Natural killer cell treated with Interleukin-12 subunit alpha and Interleukin-12 subunit beta and Interleukin-15 and Interleukin-18, amount 100 ng/mL, for 72 hours (primary cell): ENCODE results near the gene DNAJC13. TPM values are rescaled to one million over a fixed set of nuclear protein-coding genes. Genes with fewer than 3 reads are reported as not detected.

Experiments
- ATAC-seq, 2 donors: fragments of 150-1000 bp; cut with Tn5 transposase in 1 of 2; sonication (Bioruptor Pico), chemical (Tn5 transposase) in 1 of 2; 2 replicates each; pipeline ENCODE4 v1.10.0; 2021
- DNase-seq: peaks from one replicate; pipeline ENCODE4 v3.0.0; 2022; ENCODE audit warnings: low spot score
- H3K27ac Mint-ChIP-seq, 2 donors: 1 replicate in 1 of 2; 2 replicates in 1 of 2; pipeline ENCODE4 v1.8.0; 2022; ENCODE audit warnings: mixed read lengths in 2 of 2, mild to moderate bottlenecking in 1 of 2, moderate library complexity in 1 of 2
- H3K27me3 Mint-ChIP-seq, 2 donors: 1 replicate in 1 of 2; 2 replicates in 1 of 2; pipeline ENCODE4 v1.8.0; 2022; ENCODE audit warnings: mixed read lengths in 2 of 2
- H3K36me3 Mint-ChIP-seq: one replicate; pipeline ENCODE4 v1.8.0; 2022; ENCODE audit warnings: mixed read lengths
- H3K4me1 Mint-ChIP-seq, 2 donors: 1 replicate in 1 of 2; 2 replicates in 1 of 2; pipeline ENCODE4 v1.8.0; 2022; ENCODE audit warnings: low read depth in 2 of 2, mixed read lengths in 2 of 2, mild to moderate bottlenecking in 1 of 2
- H3K4me3 Mint-ChIP-seq: one replicate; pipeline ENCODE4 v1.8.0; 2022; ENCODE audit warnings: mixed read lengths
- H3K9me3 Mint-ChIP-seq: 2 replicates; pipeline ENCODE4 v1.8.0; 2022; ENCODE audit warnings: mixed read lengths
- total RNA-seq, 2 donors: library from RNA; stranded (reverse); gene quantifications; one replicate each; pipeline ENCODE4 v1.2.3, GENCODE V29; 2022

The DNAJC13 gene
- total RNA-seq, 2 donors from 2014 or later: 36.0 to 44.1 TPM

GRCh38 chr3:132457286-132457685 lies 40.0 kb downstream of the DNAJC13 start:
- ATAC-seq (no peak), DNase-seq (no peak)
- H3K27me3 Mint-ChIP-seq: no peaks in the 10 kb centered on the region
- H3K27ac Mint-ChIP-seq: peak overlapping the region in 1 of 2 donors; percentile 13
- H3K4me3 Mint-ChIP-seq: no peak overlapping the region
- H3K4me1 Mint-ChIP-seq: no peaks in the 10 kb centered on the region
- no peaks in the 10 kb centered on the region for H3K9me3 Mint-ChIP-seq
- peaks cover 27% of the 10 kb centered on the region for H3K36me3 Mint-ChIP-seq

- Mint-ChIP-seq H3K36me3 (peaks cover 27% of the 10 kb centered on the region), H3K4me1 (no peaks in the 10 kb centered on the region), H3K9me3 (no peaks in the 10 kb centered on the region), H3K4me3 (no peak overlapping the region), H3K27ac (no peak overlapping the region), H3K27me3 (no peaks in the 10 kb centered on the region)
- ATAC-seq (no peak), DNase-seq (no peak)
Observed at GRCh38 chr3:132459551-132459950, 42.2 kb downstream of the DNAJC13 start.

DNA sequence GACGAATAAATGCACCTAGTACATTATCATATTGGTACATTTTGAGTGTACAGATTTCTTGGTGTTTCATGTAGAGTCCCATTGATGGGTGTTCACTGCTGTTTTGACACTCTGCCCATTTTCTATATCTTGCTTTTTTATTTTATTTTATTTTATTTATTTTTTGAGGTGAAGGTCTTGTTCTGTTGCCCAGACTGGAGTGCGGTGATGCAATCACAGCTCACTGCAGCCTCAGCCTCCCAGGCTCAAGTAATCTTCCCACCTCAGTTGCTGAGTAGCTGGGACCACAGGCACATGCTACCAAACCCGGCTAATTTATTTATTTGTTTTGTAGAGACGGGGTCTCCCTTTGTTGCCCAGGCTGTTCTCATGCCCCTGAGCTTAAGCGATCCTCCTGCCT lies 44.2 kb downstream of the DNAJC13 start:
- Mint-ChIP-seq H3K36me3 (peaks cover 14% of the 10 kb centered on the region), H3K27ac (no peak overlapping the region), H3K4me1 (no peaks in the 10 kb centered on the region), H3K4me3 (no peak overlapping the region), H3K9me3 (no peaks in the 10 kb centered on the region), H3K27me3 (no peaks in the 10 kb centered on the region)
- no peak for ATAC-seq
- no peak for DNase-seq

- no peak for ATAC-seq
- Mint-ChIP-seq H3K36me3 (peaks cover 7% of the 10 kb centered on the region), H3K27ac (no peak overlapping the region), H3K4me1 (no peaks in the 10 kb centered on the region), H3K4me3 (no peak overlapping the region), H3K27me3 (no peaks in the 10 kb centered on the region), H3K9me3 (no peaks in the 10 kb centered on the region)
- no peak for DNase-seq
Observed at GRCh38 chr3:132464066-132464465, 46.8 kb downstream of the DNAJC13 start.

DNA sequence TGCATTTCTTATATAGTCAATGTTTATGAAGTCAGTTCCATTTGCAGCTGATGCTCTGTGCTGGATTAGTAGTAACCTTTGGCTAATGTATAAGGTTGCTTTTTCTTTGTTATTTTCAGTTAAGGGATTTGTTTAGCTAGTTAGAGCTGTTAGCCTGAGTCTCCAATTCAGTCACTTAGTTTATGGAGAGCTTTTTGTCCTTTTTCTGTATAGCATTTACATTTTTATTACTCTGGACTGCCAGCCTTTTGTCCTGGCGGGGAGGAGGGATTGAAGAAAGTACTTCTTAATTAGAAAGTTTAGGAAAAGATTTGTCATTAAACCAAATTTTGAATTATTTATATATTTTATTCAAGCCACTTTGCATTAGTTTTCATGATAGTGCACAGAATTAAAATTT lies 52.0 kb downstream of the DNAJC13 start:
- Mint-ChIP-seq H3K27me3 (no peaks in the 10 kb centered on the region), H3K27ac (no peak overlapping the region)
- ATAC-seq: no peak

DNA sequence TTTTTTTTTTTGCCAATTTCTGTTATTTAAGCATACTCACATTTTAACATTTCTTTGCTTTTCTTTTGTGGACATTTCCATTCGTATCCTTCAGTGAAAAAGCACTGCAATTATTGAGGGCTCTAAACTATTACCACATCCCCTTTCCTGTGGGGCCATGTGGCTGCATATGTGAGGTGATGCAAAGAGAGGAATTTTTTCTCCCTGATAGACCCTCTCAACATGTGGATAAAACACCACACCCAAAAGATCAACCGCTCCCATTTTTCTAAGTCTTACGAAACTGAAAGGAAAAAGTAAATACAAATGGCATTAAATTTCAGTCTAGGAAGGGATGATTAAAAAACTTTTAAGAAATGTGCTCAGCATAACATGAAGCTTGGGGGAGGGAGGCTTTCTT lies 68.8 kb downstream of the DNAJC13 start:
- no peaks in the 10 kb centered on the region for H3K27me3 Mint-ChIP-seq
- H3K4me1 Mint-ChIP-seq: no peaks in the 10 kb centered on the region
- H3K9me3 Mint-ChIP-seq: no peaks in the 10 kb centered on the region
- no peak for DNase-seq
- no peak for ATAC-seq
- H3K4me3 Mint-ChIP-seq: no peak overlapping the region
- no peak overlapping the region for H3K27ac Mint-ChIP-seq
- H3K36me3 Mint-ChIP-seq: no peaks in the 10 kb centered on the region

More for the DNA sequence above, 52.0 kb downstream of the DNAJC13 start:
- Mint-ChIP-seq H3K4me3 (no peak overlapping the region), H3K9me3 (no peaks in the 10 kb centered on the region), H3K36me3 (peaks cover 7% of the 10 kb centered on the region), H3K4me1 (no peaks in the 10 kb centered on the region)
- no peak for DNase-seq

- Mint-ChIP-seq H3K27me3 (no peaks in the 10 kb centered on the region), H3K4me3 (no peak overlapping the region), H3K36me3 (peaks cover 6% of the 10 kb centered on the region), H3K9me3 (no peaks in the 10 kb centered on the region), H3K4me1 (no peaks in the 10 kb centered on the region), H3K27ac (no peak overlapping the region)
- DNase-seq (no peak), ATAC-seq (no peak)
Observed at GRCh38 chr3:132488151-132488550, 70.8 kb downstream of the DNAJC13 start.

DNA sequence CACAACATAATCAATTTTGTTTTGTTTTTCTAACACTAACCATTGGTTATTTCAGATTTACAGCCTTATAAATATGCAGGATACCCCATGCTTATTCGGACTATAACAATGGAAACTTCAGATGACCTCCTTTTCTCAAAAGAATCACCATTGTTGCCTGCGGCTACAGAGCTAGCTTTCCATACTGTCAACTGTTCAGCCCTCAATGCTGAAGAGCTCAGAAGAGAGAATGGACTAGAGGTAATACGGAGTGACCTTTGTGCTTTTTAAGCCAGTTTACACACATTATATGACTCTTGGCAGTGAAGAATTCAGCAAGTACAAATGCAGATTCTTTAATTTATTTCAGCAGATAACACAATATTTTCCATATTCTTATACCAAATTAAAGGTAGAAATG lies 81.8 kb downstream of the DNAJC13 start:
- Mint-ChIP-seq H3K4me3 (no peak overlapping the region), H3K4me1 (peaks cover 0 to 4% of the 10 kb centered on the region in 2 donors), H3K9me3 (no peaks in the 10 kb centered on the region), H3K27ac (no peak overlapping the region), H3K36me3 (peaks cover 26% of the 10 kb centered on the region), H3K27me3 (no peaks in the 10 kb centered on the region)
- no peak for DNase-seq
- ATAC-seq: no peak

- H3K27ac Mint-ChIP-seq: no peak overlapping the region
- peaks cover 31% of the 10 kb centered on the region for H3K36me3 Mint-ChIP-seq
- no peak for DNase-seq
- no peak overlapping the region for H3K4me3 Mint-ChIP-seq
- H3K4me1 Mint-ChIP-seq: no peaks in the 10 kb centered on the region
- no peaks in the 10 kb centered on the region for H3K27me3 Mint-ChIP-seq
- H3K9me3 Mint-ChIP-seq: no peaks in the 10 kb centered on the region
- no peak for ATAC-seq
Observed at GRCh38 chr3:132503559-132503958, 86.3 kb downstream of the DNAJC13 start.

DNA sequence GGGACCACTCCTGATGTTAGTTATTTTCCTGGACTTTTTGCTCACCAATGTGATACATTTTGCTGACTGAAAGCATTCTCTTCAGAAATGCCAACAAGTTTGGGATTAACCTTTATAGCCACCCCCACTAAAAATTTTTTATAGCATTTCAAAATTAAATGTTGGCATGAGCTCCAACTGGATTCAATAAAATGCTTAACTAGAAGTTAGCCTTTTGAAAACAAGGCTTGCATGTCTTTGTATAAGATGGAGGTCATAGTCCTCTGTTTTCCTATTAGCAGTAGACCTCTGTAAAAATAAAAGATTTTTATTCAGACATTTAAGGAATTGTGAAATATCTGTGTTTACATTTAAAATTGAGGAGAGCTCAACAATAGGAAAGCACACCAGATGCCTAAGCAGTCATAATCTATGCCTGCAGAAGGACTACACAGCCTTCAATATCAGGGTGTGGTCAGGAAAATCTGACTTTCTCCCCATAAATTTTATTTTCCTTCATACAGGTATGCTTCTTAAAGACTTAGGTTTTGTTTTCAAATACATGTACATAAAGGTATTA lies 87.2 kb downstream of the DNAJC13 start:
- H3K4me1 Mint-ChIP-seq: no peaks in the 10 kb centered on the region
- H3K27ac Mint-ChIP-seq: no peak overlapping the region
- H3K4me3 Mint-ChIP-seq: no peak overlapping the region
- ATAC-seq (no peak), DNase-seq (no peak)
- H3K36me3 Mint-ChIP-seq: peaks cover 37% of the 10 kb centered on the region
- H3K9me3 Mint-ChIP-seq: no peaks in the 10 kb centered on the region
- H3K27me3 Mint-ChIP-seq: no peaks in the 10 kb centered on the region

DNA sequence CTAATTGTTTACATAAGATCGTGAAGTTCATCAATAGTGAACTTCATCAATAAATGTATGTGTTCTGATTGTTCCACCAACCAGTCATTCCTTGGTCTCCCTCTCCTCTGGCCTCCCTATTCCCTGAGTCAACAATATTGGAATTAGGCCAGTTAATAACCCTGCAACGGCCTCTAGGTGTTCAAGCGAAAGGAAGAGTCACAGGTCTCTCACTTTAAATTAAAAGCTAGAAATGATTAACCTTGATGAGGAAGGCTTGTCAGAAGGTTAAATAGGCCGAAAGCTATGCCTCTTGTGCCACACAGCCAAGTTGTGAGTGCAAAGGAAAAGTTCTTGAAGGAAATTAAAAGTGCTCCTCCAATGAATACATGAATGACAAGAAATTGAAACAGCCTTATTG lies 90.4 kb downstream of the DNAJC13 start:
- Mint-ChIP-seq H3K4me1 (no peaks in the 10 kb centered on the region), H3K4me3 (no peak overlapping the region), H3K9me3 (no peaks in the 10 kb centered on the region), H3K27ac (no peak overlapping the region), H3K36me3 (peaks cover 24% of the 10 kb centered on the region), H3K27me3 (no peaks in the 10 kb centered on the region)
- DNase-seq: no peak
- no peak for ATAC-seq

DNA sequence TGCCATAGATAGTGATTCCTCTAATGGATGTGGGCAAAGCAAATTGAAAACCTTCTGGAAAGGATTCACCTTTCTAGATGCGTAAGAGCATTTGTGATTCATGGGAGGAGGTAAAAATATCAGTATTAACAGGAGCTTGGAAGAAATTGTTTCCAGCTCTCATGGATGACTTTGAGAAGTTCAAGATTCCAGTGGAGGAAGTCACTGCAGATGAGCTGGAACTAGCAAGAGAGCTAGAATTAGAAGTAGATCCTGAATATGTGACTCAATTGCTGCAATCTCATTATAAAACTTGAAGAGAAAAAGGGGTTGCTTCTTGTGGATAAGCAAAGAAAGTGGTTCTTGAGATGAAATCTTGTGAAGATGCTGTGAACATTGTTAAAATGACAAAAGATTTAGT lies 91.8 kb downstream of the DNAJC13 start:
- DNase-seq: no peak
- ATAC-seq: no peak
- H3K9me3 Mint-ChIP-seq: no peaks in the 10 kb centered on the region
- peaks cover 32% of the 10 kb centered on the region for H3K36me3 Mint-ChIP-seq
- no peak overlapping the region for H3K4me3 Mint-ChIP-seq
- no peaks in the 10 kb centered on the region for H3K27me3 Mint-ChIP-seq
- no peaks in the 10 kb centered on the region for H3K4me1 Mint-ChIP-seq
- no peak overlapping the region for H3K27ac Mint-ChIP-seq

GRCh38 chr3:132509506-132509905 lies 92.2 kb downstream of the DNAJC13 start:
- H3K27ac Mint-ChIP-seq: no peak overlapping the region
- no peaks in the 10 kb centered on the region for H3K27me3 Mint-ChIP-seq
- no peaks in the 10 kb centered on the region for H3K4me1 Mint-ChIP-seq
- H3K4me3 Mint-ChIP-seq: no peak overlapping the region
- no peaks in the 10 kb centered on the region for H3K9me3 Mint-ChIP-seq
- ATAC-seq (no peak), DNase-seq (no peak)
- peaks cover 34% of the 10 kb centered on the region for H3K36me3 Mint-ChIP-seq

DNA sequence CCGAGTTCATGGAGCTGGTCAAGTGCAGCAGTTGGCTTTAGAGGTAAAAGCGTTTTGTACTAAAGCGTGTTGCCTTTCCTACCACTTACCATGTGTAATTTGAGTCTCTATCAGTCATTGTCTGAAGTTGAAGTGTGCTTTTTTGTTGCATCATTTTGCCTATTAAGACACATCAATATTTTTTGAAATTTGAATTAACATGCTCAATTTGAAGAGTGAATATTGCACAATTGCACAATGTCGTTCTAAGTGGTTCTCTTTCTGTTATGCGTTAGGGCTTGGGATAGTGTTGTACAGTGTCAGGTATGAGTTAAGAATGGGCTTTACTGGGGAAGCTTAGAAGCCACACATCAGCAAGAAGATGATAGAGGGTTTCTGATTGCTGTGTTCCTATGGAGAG lies 95.8 kb downstream of the DNAJC13 start:
- ATAC-seq: no peak
- DNase-seq: no peak
- H3K27me3 Mint-ChIP-seq: no peaks in the 10 kb centered on the region
- peaks cover 28% of the 10 kb centered on the region for H3K36me3 Mint-ChIP-seq
- H3K4me1 Mint-ChIP-seq: no peaks in the 10 kb centered on the region
- H3K27ac Mint-ChIP-seq: no peak overlapping the region
- H3K4me3 Mint-ChIP-seq: no peak overlapping the region
- H3K9me3 Mint-ChIP-seq: no peaks in the 10 kb centered on the region

- ATAC-seq (no peak), DNase-seq (no peak)
- Mint-ChIP-seq H3K4me1 (no peaks in the 10 kb centered on the region), H3K27me3 (no peaks in the 10 kb centered on the region), H3K36me3 (peaks cover 25% of the 10 kb centered on the region), H3K9me3 (no peaks in the 10 kb centered on the region), H3K27ac (no peak overlapping the region), H3K4me3 (no peak overlapping the region)
Observed at GRCh38 chr3:132517311-132517710, 100.0 kb downstream of the DNAJC13 start.
